A673 (cell line): Measurements from ENCODE around the gene NOM1. TPM values are rescaled to one million over a fixed set of nuclear protein-coding genes. Genes with fewer than 3 reads are reported as not detected.
"Not testable (repeated sequence)": the region's sequence is repeated elsewhere in the genome, so short reads cannot be mapped to it uniquely, and the experiment has no call there.

Experiments
- Bru-seq: library from RNA; stranded (reverse); fragments of 400-500 nt; gene quantifications from one replicate; lab custom pipeline; 2021; lab: Mats Ljungman, UMichigan
- BruChase-seq, 2 experiments: library from RNA; stranded (reverse); fragments of 400-500 nt; gene quantifications; one replicate each; lab custom pipeline; 2021; lab: Mats Ljungman, UMichigan
- BruUV-seq: library from RNA; stranded (reverse); fragments of 400-500 nt; replicated peaks from 2 replicates; lab custom pipeline; 2021; lab: Mats Ljungman, UMichigan
- CTCF ChIA-PET: fragments of 300-600 bp; sonication (Branson Sonifier 250); formaldehyde crosslinking; loops from one replicate; lab custom pipeline; 2022; ENCODE audit warnings: antibody characterized with exemption; lab: Charles Lee
- POLR2A ChIA-PET: fragments of 300-600 bp; sonication (Branson Sonifier 250); formaldehyde crosslinking; loops from one replicate; lab custom pipeline; 2022; ENCODE audit warnings: antibody characterized with exemption; ENCODE audit not compliant: low non-redundant PET; lab: Charles Lee
- DNase-seq: peaks from one replicate; pipeline ENCODE4 v3.0.0-alpha.2; 2015; ENCODE audit warnings: low spot score
- H3K27ac ChIP-seq: fragments of 200-600 bp; sonication (generic); 2 replicates; pipeline ENCODE4 v1.5.1; 2016; ENCODE audit warnings: mixed run types, low read depth, mild to moderate bottlenecking, mixed read lengths, antibody characterized with exemption, low read length; ENCODE audit not compliant: poor library complexity, severe bottlenecking
- H3K27me3 ChIP-seq: fragments of 200-600 bp; sonication (generic); replicated peaks from 2 replicates; pipeline ENCODE4 v1.6.1; 2017; ENCODE audit warnings: mixed run types, low read depth, mild to moderate bottlenecking, mixed read lengths, antibody characterized with exemption, low read length; ENCODE audit not compliant: insufficient read depth, poor library complexity
- H3K36me3 ChIP-seq: fragments of 200-600 bp; sonication (generic); 2 replicates; pipeline ENCODE4 v1.6.1; 2016; ENCODE audit warnings: mixed run types, mild to moderate bottlenecking, mixed read lengths, antibody characterized with exemption, low read length; ENCODE audit not compliant: insufficient read depth, poor library complexity, severe bottlenecking
- H3K4me1 ChIP-seq: fragments of 200-600 bp; sonication (generic); 2 replicates; pipeline ENCODE4 v1.6.1; 2017; ENCODE audit warnings: mixed run types, mild to moderate bottlenecking, mixed read lengths, antibody characterized with exemption, low read length; ENCODE audit not compliant: insufficient read depth, poor library complexity, severe bottlenecking
- H3K4me3 ChIP-seq: fragments of 200-600 bp; sonication (generic); 2 replicates; pipeline ENCODE4 v1.5.1; 2016; ENCODE audit warnings: low read depth, mixed run types, mild to moderate bottlenecking, mixed read lengths, low read length; ENCODE audit not compliant: poor library complexity, severe bottlenecking
- H3K9me3 ChIP-seq: fragments of 200-600 bp; sonication (generic); 2 replicates; pipeline ENCODE4 v1.6.1; 2016; ENCODE audit warnings: mixed run types, low read depth, mild to moderate bottlenecking, mixed read lengths, antibody characterized with exemption, low read length; ENCODE audit not compliant: poor library complexity, severe bottlenecking
- CTCF ChIP-seq: fragments of 300-800, 200-600 bp; sonication (generic); conservative IDR thresholded peaks from 2 replicates; pipeline ENCODE4 v1.5.1; 2017; ENCODE audit warnings: low read depth, mild to moderate bottlenecking, antibody characterized with exemption, low read length, moderate library complexity, mixed read lengths
- EZH2 ChIP-seq: fragments of 200-600 bp; sonication (generic); IDR thresholded peaks from 2 replicates; pipeline ENCODE4 v1.6.1; 2017; ENCODE audit warnings: borderline replicate concordance, low read depth, mild to moderate bottlenecking, mixed read lengths, antibody characterized with exemption, low read length; ENCODE audit not compliant: poor library complexity, severe bottlenecking
- intact Hi-C: fragments of 100-400 bp; cut with micrococcal nuclease; formaldehyde crosslinking; loops from one replicate; pipeline ENCODE4 v1.10.0; 2022; ENCODE audit not compliant: unreplicated experiment
- long read RNA-seq: library from polyadenylated mRNA; stranded (forward); transcript quantifications from one replicate; pipeline ENCODE4 v2.0.0, GENCODE V29; 2022
- total RNA-seq: library from RNA; stranded (reverse); gene quantifications from 2 replicates; pipeline ENCODE4 v1.2.3, GENCODE V29; 2021

Gene NOM1
- total RNA-seq = 34.1 and 34.8 TPM in 2 replicates
- percentile 87 among the genes with signal in this experiment for Bru-seq, nascent RNA
- BruChase-seq, experiment 1, labeled RNA remaining after a 2-hour chase = percentile 89 among the genes with signal in this experiment
- percentile 89 among the genes with signal in this experiment for BruChase-seq, experiment 2, labeled RNA remaining after a 6-hour chase
- long read RNA-seq, full-length matches to known transcripts = 16 of 21 reads
- long read RNA-seq, partial matches to known transcripts = 4 of 21 reads
- long read RNA-seq, other reads (novel, unspliced or antisense) = 1 of 21 reads

- peaks cover 29% of the 10 kb centered on the region for H3K36me3 ChIP-seq
- peak within 1 kb of the TSS; percentile 99 for H3K4me3 ChIP-seq
- no peaks in the 10 kb centered on the region for H3K9me3 ChIP-seq
- POLR2A ChIA-PET = no interaction called here
- CTCF ChIA-PET = interaction anchor here (0.6 kb wide), 2 partner anchors 96 to 275 kb away, joined by 5 to 8 read pairs; no protein-coding TSS in a partner anchor
- peak; percentile 93 for DNase-seq
- no peak for TF ChIP-seq EZH2
- TF ChIP-seq CTCF = peak; percentile 57
- peaks cover 7% of the 10 kb centered on the region for H3K4me1 ChIP-seq
- peak within 1 kb of the TSS; percentile 90 for H3K27ac ChIP-seq
- intact Hi-C loops = no loop called here
- H3K27me3 ChIP-seq = no peaks in the 10 kb centered on the region
- no TSS peak for BruUV-seq
Observed at GRCh38 chr7:156949541-156950380, at the start of gene NOM1. NOM1 (plus strand) TSS chr7:156949712; CDS start chr7:156949738, 26 bp downstream.

GRCh38 chr7:156900093-156900492, 49.4 kb upstream of the NOM1 start:
- POLR2A ChIA-PET, H3K36me3 ChIP-seq, CTCF ChIA-PET, H3K9me3 ChIP-seq, BruUV-seq, H3K4me3 ChIP-seq, intact Hi-C loops, DNase-seq, H3K27ac ChIP-seq, H3K4me1 ChIP-seq, H3K27me3 ChIP-seq: not testable (repeated sequence)

GRCh38 chr7:156903232-156903909, 46.1 kb upstream of the NOM1 start:
- intact Hi-C loops = no loop called here
- H3K36me3 ChIP-seq = no peaks in the 10 kb centered on the region
- H3K27me3 ChIP-seq = no peaks in the 10 kb centered on the region
- ChIA-PET CTCF (no interaction called here), POLR2A (no interaction called here)
- H3K4me3 ChIP-seq = no peak overlapping the region
- no TSS peak for BruUV-seq
- DNase-seq = no peak
- no peaks in the 10 kb centered on the region for H3K4me1 ChIP-seq
- no peak for TF ChIP-seq EZH2
- no peak for TF ChIP-seq CTCF
- no peak overlapping the region for H3K27ac ChIP-seq
- no peaks in the 10 kb centered on the region for H3K9me3 ChIP-seq
